Activated CD8-positive, alpha-beta memory T cell treated with anti-CD3 and anti-CD28 coated beads, Interleukin-2, amount 50 U/mL, for 4 hours (primary cell): ENCODE results near the gene YPEL4.

Experiments
- DNase-seq: peaks from one replicate; pipeline ENCODE4 v3.0.0-alpha.2; 2020

The YPEL4 gene

GRCh38 chr11:57630171-57630570, 19.5 kb downstream of the YPEL4 start:
- DNase-seq, result no peak

- DNase-seq, result no peak
These were observed 22.8 kb downstream of the YPEL4 start for GRCh38 chr11:57626895-57627294.

- no peak for DNase-seq
These were observed 24.8 kb downstream of the YPEL4 start for GRCh38 chr11:57624864-57625263.

GRCh38 chr11:57622263-57622662, 27.4 kb downstream of the YPEL4 start:
- no peak for DNase-seq

- no peak for DNase-seq
These were observed 29.2 kb downstream of the YPEL4 start for GRCh38 chr11:57620467-57620866.

GRCh38 chr11:57619331-57619730, 30.4 kb downstream of the YPEL4 start:
- DNase-seq, result no peak

GRCh38 chr11:57618438-57618837, 31.3 kb downstream of the YPEL4 start:
- no peak for DNase-seq

GRCh38 chr11:57616595-57616994, 33.1 kb downstream of the YPEL4 start:
- DNase-seq, result no peak

- no peak for DNase-seq
These were observed 34.4 kb downstream of the YPEL4 start for GRCh38 chr11:57615308-57615707.

- no peak for DNase-seq
These were observed 35.4 kb downstream of the YPEL4 start for GRCh38 chr11:57614234-57614772.

GRCh38 chr11:57610170-57610569, 39.5 kb downstream of the YPEL4 start:
- no peak for DNase-seq

- no peak for DNase-seq
These were observed 44.7 kb downstream of the YPEL4 start for GRCh38 chr11:57605028-57605420.

GRCh38 chr11:57604296-57605027, 45.2 kb downstream of the YPEL4 start:
- DNase-seq, result no peak

- no peak for DNase-seq
These were observed 48.4 kb downstream of the YPEL4 start for GRCh38 chr11:57601297-57601696.

- DNase-seq, result no peak
These were observed 50.3 kb downstream of the YPEL4 start for GRCh38 chr11:57599381-57599780.

GRCh38 chr11:57598831-57599155, 50.9 kb downstream of the YPEL4 start:
- no peak for DNase-seq

- DNase-seq, result no peak
These were observed 51.5 kb downstream of the YPEL4 start for GRCh38 chr11:57597916-57598830.

- DNase-seq, result no peak
These were observed 52.2 kb downstream of the YPEL4 start, which contains the start of gene SERPING1 for GRCh38 chr11:57597461-57597915. Gene SERPING1, plus strand, starts transcription at chr11:57597685. Its CDS starts 586 bp downstream, at chr11:57598271.

- DNase-seq, result no peak
These were observed 53.3 kb downstream of the YPEL4 start for GRCh38 chr11:57596266-57596885.
